ENCODE results near the gene ADAR.
A peak's percentile ranks its signal among the peaks of the same experiment; 100 is the strongest.

Gene ADAR

GRCh38 chr1:154558720-154559465, 49.1 kb downstream of the ADAR start:
- H3K4me1 ChIP-seq (ENCODE audit: control insufficient read depth, insufficient read depth, low read length) = peaks cover 20% of the 10 kb centered on the region
- H3K9ac ChIP-seq (ENCODE audit: low read length) = peak overlapping the region; percentile 46
- peak overlapping the region; percentile 52 for H3K4me3 ChIP-seq (ENCODE audit: low read length)

GRCh38 chr1:154557939-154558719, 49.9 kb downstream of the ADAR start, which contains the start of gene UBE2Q1:
Gene UBE2Q1, minus strand, starts transcription at chr1:154558662. Its CDS starts 109 bp downstream, at chr1:154558553.
- H3K4me3 ChIP-seq (ENCODE audit: low read length) = peak within 1 kb of the TSS; percentile 52
- H3K9ac ChIP-seq (ENCODE audit: low read length) = peak within 1 kb of the TSS; percentile 84
- H3K4me1 ChIP-seq (ENCODE audit: control insufficient read depth, insufficient read depth, low read length) = peaks cover 20% of the 10 kb centered on the region
- no peaks in the 10 kb centered on the region for H3K27me3 ChIP-seq (ENCODE audit: control insufficient read depth, insufficient read depth, low read length)
- H3K36me3 ChIP-seq (ENCODE audit: control insufficient read depth, insufficient read depth, low read length) = peaks cover 4% of the 10 kb centered on the region
- H3K9me3 ChIP-seq (ENCODE audit: control insufficient read depth, low read length) = no peaks in the 10 kb centered on the region

More at GRCh38 chr1:154558720-154559465, 49.1 kb downstream of the ADAR start:
- no peaks in the 10 kb centered on the region for H3K36me3 ChIP-seq (ENCODE audit: control insufficient read depth, insufficient read depth, low read length)
- H3K27me3 ChIP-seq (ENCODE audit: control insufficient read depth, insufficient read depth, low read length) = no peaks in the 10 kb centered on the region
- H3K9me3 ChIP-seq (ENCODE audit: control insufficient read depth, low read length) = no peaks in the 10 kb centered on the region

- Histone ChIP-seq H3K9ac (ENCODE audit: low read length) (peak overlapping the region; percentile 84), H3K4me3 (ENCODE audit: low read length) (peak overlapping the region; percentile 10), H3K36me3 (ENCODE audit: control insufficient read depth, insufficient read depth, low read length) (peaks cover 11% of the 10 kb centered on the region), H3K27me3 (ENCODE audit: control insufficient read depth, insufficient read depth, low read length) (no peaks in the 10 kb centered on the region), H3K9me3 (ENCODE audit: control insufficient read depth, low read length) (no peaks in the 10 kb centered on the region), H3K4me1 (ENCODE audit: control insufficient read depth, insufficient read depth, low read length) (peaks cover 20% of the 10 kb centered on the region)
Measured at GRCh38 chr1:154557248-154557938, 50.6 kb downstream of the ADAR start.

- Histone ChIP-seq H3K4me1 (ENCODE audit: control insufficient read depth, insufficient read depth, low read length) (peaks cover 27% of the 10 kb centered on the region), H3K27me3 (ENCODE audit: control insufficient read depth, insufficient read depth, low read length) (no peaks in the 10 kb centered on the region), H3K36me3 (ENCODE audit: control insufficient read depth, insufficient read depth, low read length) (peaks cover 20% of the 10 kb centered on the region), H3K9me3 (ENCODE audit: control insufficient read depth, low read length) (no peaks in the 10 kb centered on the region), H3K9ac (ENCODE audit: low read length) (peak overlapping the region; percentile 84), H3K4me3 (ENCODE audit: low read length) (peak overlapping the region; percentile 10)
Measured at GRCh38 chr1:154556422-154556821, 51.6 kb downstream of the ADAR start.

- H3K9ac ChIP-seq (ENCODE audit: low read length) = no peak overlapping the region
- H3K4me1 ChIP-seq (ENCODE audit: control insufficient read depth, insufficient read depth, low read length) = peaks cover 34% of the 10 kb centered on the region
- no peaks in the 10 kb centered on the region for H3K9me3 ChIP-seq (ENCODE audit: control insufficient read depth, low read length)
- H3K36me3 ChIP-seq (ENCODE audit: control insufficient read depth, insufficient read depth, low read length) = peaks cover 35% of the 10 kb centered on the region
- no peaks in the 10 kb centered on the region for H3K27me3 ChIP-seq (ENCODE audit: control insufficient read depth, insufficient read depth, low read length)
- no peak overlapping the region for H3K4me3 ChIP-seq (ENCODE audit: low read length)
Measured at GRCh38 chr1:154553056-154554030, 54.6 kb downstream of the ADAR start.

GRCh38 chr1:154552036-154552435, 56.0 kb downstream of the ADAR start:
- H3K36me3 ChIP-seq (ENCODE audit: control insufficient read depth, insufficient read depth, low read length) = peaks cover 35% of the 10 kb centered on the region
- peaks cover 44% of the 10 kb centered on the region for H3K4me1 ChIP-seq (ENCODE audit: control insufficient read depth, insufficient read depth, low read length)
- no peak overlapping the region for H3K9ac ChIP-seq (ENCODE audit: low read length)

GRCh38 chr1:154551474-154551873, 56.5 kb downstream of the ADAR start:
- H3K27me3 ChIP-seq (ENCODE audit: control insufficient read depth, insufficient read depth, low read length) = no peaks in the 10 kb centered on the region
- H3K36me3 ChIP-seq (ENCODE audit: control insufficient read depth, insufficient read depth, low read length) = peaks cover 35% of the 10 kb centered on the region
- peaks cover 44% of the 10 kb centered on the region for H3K4me1 ChIP-seq (ENCODE audit: control insufficient read depth, insufficient read depth, low read length)
- no peak overlapping the region for H3K9ac ChIP-seq (ENCODE audit: low read length)
- H3K4me3 ChIP-seq (ENCODE audit: low read length) = no peak overlapping the region
- no peaks in the 10 kb centered on the region for H3K9me3 ChIP-seq (ENCODE audit: control insufficient read depth, low read length)

More at GRCh38 chr1:154552036-154552435, 56.0 kb downstream of the ADAR start:
- Histone ChIP-seq H3K4me3 (ENCODE audit: low read length) (no peak overlapping the region), H3K27me3 (ENCODE audit: control insufficient read depth, insufficient read depth, low read length) (no peaks in the 10 kb centered on the region), H3K9me3 (ENCODE audit: control insufficient read depth, low read length) (no peaks in the 10 kb centered on the region)

GRCh38 chr1:154550657-154551056, 57.3 kb downstream of the ADAR start:
- no peak overlapping the region for H3K9ac ChIP-seq (ENCODE audit: low read length)
- peaks cover 35% of the 10 kb centered on the region for H3K36me3 ChIP-seq (ENCODE audit: control insufficient read depth, insufficient read depth, low read length)
- H3K9me3 ChIP-seq (ENCODE audit: control insufficient read depth, low read length) = no peaks in the 10 kb centered on the region
- H3K4me3 ChIP-seq (ENCODE audit: low read length) = no peak overlapping the region
- H3K4me1 ChIP-seq (ENCODE audit: control insufficient read depth, insufficient read depth, low read length) = peaks cover 40% of the 10 kb centered on the region
- H3K27me3 ChIP-seq (ENCODE audit: control insufficient read depth, insufficient read depth, low read length) = no peaks in the 10 kb centered on the region

GRCh38 chr1:154550070-154550469, 57.9 kb downstream of the ADAR start:
- Histone ChIP-seq H3K4me3 (ENCODE audit: low read length) (no peak overlapping the region), H3K9ac (ENCODE audit: low read length) (no peak overlapping the region), H3K27me3 (ENCODE audit: control insufficient read depth, insufficient read depth, low read length) (no peaks in the 10 kb centered on the region), H3K4me1 (ENCODE audit: control insufficient read depth, insufficient read depth, low read length) (peaks cover 40% of the 10 kb centered on the region), H3K36me3 (ENCODE audit: control insufficient read depth, insufficient read depth, low read length) (peaks cover 35% of the 10 kb centered on the region), H3K9me3 (ENCODE audit: control insufficient read depth, low read length) (no peaks in the 10 kb centered on the region)

GRCh38 chr1:154549202-154549770, 58.7 kb downstream of the ADAR start:
- peaks cover 40% of the 10 kb centered on the region for H3K4me1 ChIP-seq (ENCODE audit: control insufficient read depth, insufficient read depth, low read length)
- no peaks in the 10 kb centered on the region for H3K9me3 ChIP-seq (ENCODE audit: control insufficient read depth, low read length)
- H3K4me3 ChIP-seq (ENCODE audit: low read length) = no peak overlapping the region
- H3K9ac ChIP-seq (ENCODE audit: low read length) = no peak overlapping the region
- peaks cover 35% of the 10 kb centered on the region for H3K36me3 ChIP-seq (ENCODE audit: control insufficient read depth, insufficient read depth, low read length)
- H3K27me3 ChIP-seq (ENCODE audit: control insufficient read depth, insufficient read depth, low read length) = no peaks in the 10 kb centered on the region

- H3K27me3 ChIP-seq (ENCODE audit: control insufficient read depth, insufficient read depth, low read length) = no peaks in the 10 kb centered on the region
- no peak overlapping the region for H3K4me3 ChIP-seq (ENCODE audit: low read length)
- no peaks in the 10 kb centered on the region for H3K9me3 ChIP-seq (ENCODE audit: control insufficient read depth, low read length)
- peaks cover 30% of the 10 kb centered on the region for H3K36me3 ChIP-seq (ENCODE audit: control insufficient read depth, insufficient read depth, low read length)
- H3K9ac ChIP-seq (ENCODE audit: low read length) = no peak overlapping the region
- peaks cover 40% of the 10 kb centered on the region for H3K4me1 ChIP-seq (ENCODE audit: control insufficient read depth, insufficient read depth, low read length)
Measured at GRCh38 chr1:154548028-154548427, 60.0 kb downstream of the ADAR start.

Data from mucosa of stomach (tissue), 1 donor.